ENCODE results near the gene IRF7.

The IRF7 gene

GRCh38 chr11:620935-621814 is 5.4 kb upstream of the IRF7 start:
- DNase-seq = no peak

GRCh38 chr11:620201-620600 is 4.5 kb upstream of the IRF7 start:
- no peak for DNase-seq

GRCh38 chr11:619628-620050 is 3.9 kb upstream of the IRF7 start:
- DNase-seq = no peak

- DNase-seq = no peak
Measured at GRCh38 chr11:618856-619627, 3.3 kb upstream of the IRF7 start.

- no peak for DNase-seq
Measured at GRCh38 chr11:617912-618682, 2.3 kb upstream of the IRF7 start.

- no peak for DNase-seq
Measured at GRCh38 chr11:617199-617911, 1.6 kb upstream of the IRF7 start.

- DNase-seq = no peak
Measured at GRCh38 chr11:616320-617198, 809 bp upstream of the IRF7 start.

GRCh38 chr11:614623-615503 is 887 bp downstream of the IRF7 start:
- DNase-seq = no peak

GRCh38 chr11:614021-614622 is 1.6 kb downstream of the IRF7 start:
- no peak for DNase-seq

GRCh38 chr11:613369-613968 is 2.3 kb downstream of the IRF7 start:
- DNase-seq = peak; percentile 34 to 37

- DNase-seq = no peak
Measured at GRCh38 chr11:612961-613300, 2.8 kb downstream of the IRF7 start.

- peak; percentile 9 to 34 for DNase-seq
Measured at GRCh38 chr11:612201-612960, 3.4 kb downstream of the IRF7 start.

GRCh38 chr11:611001-611996 is 4.5 kb downstream of the IRF7 start:
- no peak for DNase-seq

GRCh38 chr11:610146-610801 is 5.5 kb downstream of the IRF7 start:
- no peak for DNase-seq

- DNase-seq = no peak
Measured at GRCh38 chr11:609341-609811, 6.4 kb downstream of the IRF7 start.

GRCh38 chr11:608791-609251 is 6.9 kb downstream of the IRF7 start:
- no peak for DNase-seq

Measured in Kasumi-1 (cell line).